GM10248 (cell line): Measurements from ENCODE around the gene B2M.

Experiments used
- CTCF ChIA-PET: fragments of 300-600 bp; sonication (Branson Sonifier 250); formaldehyde crosslinking; extraction: SDS; loops from one replicate; lab custom pipeline; 2021; ENCODE audit warnings: antibody characterized with exemption; lab: Yijun Ruan, JAX
- POLR2A ChIA-PET: fragments of 350-650 bp; sonication (Branson Sonifier 250); formaldehyde crosslinking; extraction: SDS; loops from one replicate; lab custom pipeline; 2020; ENCODE audit warnings: antibody characterized with exemption; lab: Yijun Ruan, JAX
- DNase-seq: peaks from one replicate; pipeline ENCODE4 v3.0.0; 2012; ENCODE audit errors: extremely low spot score
- TF ChIP-seq, protein P1 (sequence below): IDR thresholded peaks from 2 replicates; pipeline ENCODE4 v1.5.1; 2012; ENCODE audit warnings: mild to moderate bottlenecking, low read depth; ENCODE audit errors: extremely low read depth, missing control alignments, control extremely low read depth

The B2M gene

GRCh38 chr15:44667039-44667360, 44.3 kb upstream of the B2M start:
- no peak for DNase-seq
- TF ChIP-seq, protein P1, sequence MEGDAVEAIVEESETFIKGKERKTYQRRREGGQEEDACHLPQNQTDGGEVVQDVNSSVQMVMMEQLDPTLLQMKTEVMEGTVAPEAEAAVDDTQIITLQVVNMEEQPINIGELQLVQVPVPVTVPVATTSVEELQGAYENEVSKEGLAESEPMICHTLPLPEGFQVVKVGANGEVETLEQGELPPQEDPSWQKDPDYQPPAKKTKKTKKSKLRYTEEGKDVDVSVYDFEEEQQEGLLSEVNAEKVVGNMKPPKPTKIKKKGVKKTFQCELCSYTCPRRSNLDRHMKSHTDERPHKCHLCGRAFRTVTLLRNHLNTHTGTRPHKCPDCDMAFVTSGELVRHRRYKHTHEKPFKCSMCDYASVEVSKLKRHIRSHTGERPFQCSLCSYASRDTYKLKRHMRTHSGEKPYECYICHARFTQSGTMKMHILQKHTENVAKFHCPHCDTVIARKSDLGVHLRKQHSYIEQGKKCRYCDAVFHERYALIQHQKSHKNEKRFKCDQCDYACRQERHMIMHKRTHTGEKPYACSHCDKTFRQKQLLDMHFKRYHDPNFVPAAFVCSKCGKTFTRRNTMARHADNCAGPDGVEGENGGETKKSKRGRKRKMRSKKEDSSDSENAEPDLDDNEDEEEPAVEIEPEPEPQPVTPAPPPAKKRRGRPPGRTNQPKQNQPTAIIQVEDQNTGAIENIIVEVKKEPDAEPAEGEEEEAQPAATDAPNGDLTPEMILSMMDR = no peak
- ChIA-PET CTCF (interaction anchor here (0.7 to 6.5 kb wide), 14 partner anchors 10 to 90 kb away, joined by 3 to 120 read pairs (median 3); partner anchors contain the start of genes B2M, PATL2 and TRIM69), POLR2A (interaction anchor here (1.1 to 5.7 kb wide), 2 partner anchors 46 to 69 kb away, joined by 3 to 69 read pairs; partner anchors contain the start of genes B2M, PATL2 and TRIM69)

DNA sequence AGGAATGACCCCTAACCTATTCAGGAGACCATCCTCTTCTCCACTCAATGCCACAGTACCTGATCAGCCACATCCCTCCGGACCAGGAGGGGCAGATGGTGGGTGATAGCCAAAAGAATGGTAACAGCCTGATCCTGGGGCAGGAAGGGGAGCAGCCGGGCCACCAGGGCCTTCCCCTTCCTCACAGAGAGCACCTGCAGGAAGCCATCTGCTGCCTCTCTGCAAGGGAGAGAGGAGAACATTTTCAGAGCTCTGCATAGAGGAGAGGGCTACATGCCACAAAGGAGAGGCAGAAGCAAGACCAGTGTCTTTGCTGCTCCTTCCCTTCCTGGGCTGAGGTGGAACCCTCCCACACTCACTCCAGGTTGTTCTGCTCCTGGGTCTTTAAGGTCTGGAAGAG, 42.4 kb upstream of the B2M start:
- TF ChIP-seq, protein P1 = no peak
- DNase-seq = no peak
- ChIA-PET POLR2A (interaction anchor here (1.0 to 1.1 kb wide), 2 partner anchors 42 to 59 kb away, joined by 3 to 4 read pairs; partner anchors contain the start of genes B2M and PATL2), CTCF (interaction anchor here (1.0 to 2.5 kb wide), 6 partner anchors 9 to 70 kb away, joined by 3 to 8 read pairs (median 4); partner anchors contain the start of genes B2M and PATL2)

- POLR2A ChIA-PET = no interaction called here
- CTCF ChIA-PET = interaction anchor here (1.0 to 2.5 kb wide), 7 partner anchors 7 to 68 kb away, joined by 3 to 8 read pairs (median 4); partner anchors contain the start of gene TRIM69
- TF ChIP-seq, protein P1 = no peak
- DNase-seq = no peak
These were observed 41.0 kb upstream of the B2M start for GRCh38 chr15:44670087-44670950.

- no peak for DNase-seq
- ChIA-PET POLR2A (interaction anchor here (0.6 to 0.9 kb wide), 3 partner anchors 37 to 918 kb away, joined by 3 read pairs; partner anchors contain the start of genes B2M and PATL2), CTCF (interaction anchor here (0.9 to 4.5 kb wide), 4 partner anchors 10 to 36 kb away, joined by 3 to 38 read pairs (median 3); partner anchors contain the start of gene SPG11)
- TF ChIP-seq, protein P1 = no peak
These were observed 37.7 kb upstream of the B2M start for GRCh38 chr15:44673639-44674038.

DNA sequence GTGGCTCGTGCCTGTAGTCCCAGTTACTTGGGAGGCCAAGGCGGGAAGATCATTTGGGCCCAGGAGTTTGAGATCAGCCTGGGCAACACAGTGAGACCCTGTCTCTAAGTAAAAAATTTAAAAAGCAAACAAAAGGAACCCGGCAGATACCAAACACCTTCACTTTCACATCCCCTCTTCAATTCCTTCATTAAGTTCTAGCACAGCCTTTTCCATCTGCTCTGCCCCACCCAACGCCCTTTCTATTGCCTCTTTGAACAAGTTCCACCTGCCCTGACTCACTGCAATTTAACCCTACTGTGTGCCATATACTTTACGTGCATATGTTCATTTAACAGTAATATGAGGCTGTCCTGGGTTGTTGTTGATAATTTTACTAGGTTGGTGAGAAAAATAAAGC, 35.4 kb upstream of the B2M start:
- TF ChIP-seq, protein P1 = no peak
- DNase-seq = no peak
- POLR2A ChIA-PET = no interaction called here
- CTCF ChIA-PET = interaction anchor here (1.8 to 4.5 kb wide), 3 partner anchors 8 to 12 kb away, joined by 8 to 38 read pairs (median 28); partner anchors contain the start of gene SPG11

- ChIA-PET CTCF (interaction anchor here (1.1 to 3.0 kb wide), 5 partner anchors 10 to 34 kb away, joined by 3 to 28 read pairs (median 7); partner anchors contain the start of genes B2M, PATL2 and SPG11), POLR2A (interaction anchor here (1.0 kb wide), 1 partner anchor 36 kb away, joined by 9 read pairs; no protein-coding TSS in a partner anchor)
- no peak for DNase-seq
- TF ChIP-seq, protein P1 = no peak
These were observed 34.6 kb upstream of the B2M start for GRCh38 chr15:44676676-44677075.
